RPMI7951 (cell line): ENCODE data around the gene SF3B1. TPM values are rescaled to one million over a fixed set of nuclear protein-coding genes. Genes with fewer than 3 reads are reported as not detected.

ENCODE experiments used
- DNase-seq: peaks from one replicate; pipeline ENCODE4 v3.0.0-alpha.2; 2012; ENCODE audit warnings: low read depth
- total RNA-seq: library from RNA; depleted of rRNA; stranded (reverse); fragments of >200 nt; shearing (Covaris generic); gene quantifications from 2 replicates; pipeline ENCODE4 v1.2.3, GENCODE V29; 2014; rRNA removed

The SF3B1 gene
- total RNA-seq, 1 experiment from 2014 or later = 294 TPM

DNA sequence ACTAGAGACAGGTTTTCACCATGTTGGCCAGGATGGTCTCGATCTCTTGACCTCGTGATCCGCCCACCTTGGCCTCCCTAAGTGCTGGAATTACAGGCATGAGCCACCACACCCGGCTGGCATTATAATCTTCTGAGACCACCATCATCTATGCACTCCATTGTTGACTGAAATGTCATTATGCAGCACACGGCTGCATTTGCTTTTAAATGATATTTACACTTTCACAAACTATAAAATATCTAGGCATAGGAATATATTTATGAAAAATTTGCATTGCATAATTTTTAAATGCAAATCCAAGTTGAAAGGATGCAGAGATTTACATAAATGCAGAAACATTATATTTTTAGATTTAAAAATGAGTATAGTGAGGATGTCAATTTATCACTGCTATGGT is 94.2 kb downstream of the SF3B1 start:
- DNase-seq = no peak

Other genes starting within 250 kb of the SF3B1 start
- 10.8 and 11.3 TPM in 2 replicates for gene ANKRD44, start 124.2 kb downstream of the SF3B1 start, total RNA-seq
- gene COQ10B, start 18.5 kb upstream of the SF3B1 start, total RNA-seq = 45.1 and 46.9 TPM in 2 replicates
- 286 and 315 TPM in 2 replicates for gene HSPD1, start 64.8 kb upstream of the SF3B1 start, total RNA-seq
- gene HSPE1, start 65.4 kb upstream of the SF3B1 start, total RNA-seq = 516 and 553 TPM in 2 replicates
- 80.6 and 103 TPM in 2 replicates for gene MOB4, start 81.0 kb upstream of the SF3B1 start, total RNA-seq
- 1.7 and 2.0 TPM in 2 replicates for gene RFTN2, start 240.6 kb upstream of the SF3B1 start, total RNA-seq